NB4 (cell line): Measurements from ENCODE around the gene OR6B2.

Experiments
- CTCF ChIP-seq: IDR thresholded peaks from one replicate; pipeline ENCODE4 v1.5.1; 2012; ENCODE audit warnings: low read depth, low read length
- MYC ChIP-seq: IDR thresholded peaks from 2 replicates; pipeline ENCODE4 v1.6.1; 2011; ENCODE audit warnings: low read depth, low read length
- POLR2A ChIP-seq: IDR thresholded peaks from 2 replicates; pipeline ENCODE4 v1.6.1; 2011; ENCODE audit warnings: mild to moderate bottlenecking; ENCODE audit not compliant: insufficient read length; ENCODE audit errors: extremely low read depth
- TF ChIP-seq, protein P1 (sequence below): IDR thresholded peaks from 2 replicates; pipeline ENCODE4 v1.6.1; 2011; ENCODE audit warnings: low read depth, low read length

GRCh38 chr2:240070907-240071306 lies 40.7 kb upstream of the OR6B2 start:
- TF ChIP-seq CTCF: no peak
- no peak for TF ChIP-seq POLR2A
- TF ChIP-seq, protein P1, sequence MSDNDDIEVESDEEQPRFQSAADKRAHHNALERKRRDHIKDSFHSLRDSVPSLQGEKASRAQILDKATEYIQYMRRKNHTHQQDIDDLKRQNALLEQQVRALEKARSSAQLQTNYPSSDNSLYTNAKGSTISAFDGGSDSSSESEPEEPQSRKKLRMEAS: no peak
- TF ChIP-seq MYC: no peak
